GM23338 (cell line): ENCODE data around the gene MAN1C1. TPM values are rescaled to one million over a fixed set of nuclear protein-coding genes. Genes with fewer than 3 reads are reported as not detected.
A peak's percentile ranks its signal among the peaks of the same experiment; 100 is the strongest.

Source experiments
- ATAC-seq: fragments of 200-7000 bp; cut with Tn5 transposase; 3 replicates; pipeline ENCODE4 v1.9.1; 2020
- DNase-seq: peaks from one replicate; pipeline ENCODE4 v3.0.0-alpha.2; 2015; ENCODE audit warnings: low spot score
- H2AFZ ChIP-seq: fragments of 200-600 bp; sonication (generic); 2 replicates; pipeline ENCODE4 v1.8.0; 2016; ENCODE audit warnings: antibody characterized with exemption, mild to moderate bottlenecking, moderate library complexity
- H3F3A ChIP-seq: fragments of 200-600 bp; sonication (generic); replicated peaks from 2 replicates; pipeline ENCODE4 v1.8.0; 2017; ENCODE audit warnings: antibody characterized with exemption, mixed run types, low read depth
- H3K27ac ChIP-seq: fragments of 200-600 bp; sonication (generic); 2 replicates; pipeline ENCODE4 v1.6.1; 2016; ENCODE audit warnings: low read depth
- H3K27me3 ChIP-seq: fragments of 200-600 bp; sonication (generic); 2 replicates; pipeline ENCODE4 v1.8.0; 2016; ENCODE audit warnings: mild to moderate bottlenecking, mixed run types, moderate library complexity; ENCODE audit not compliant: insufficient read depth
- H3K36me3 ChIP-seq: fragments of 200-600 bp; sonication (generic); 2 replicates; pipeline ENCODE4 v1.8.0; 2016; ENCODE audit warnings: mild to moderate bottlenecking; ENCODE audit not compliant: insufficient read depth
- H3K4me1 ChIP-seq: fragments of 200-600 bp; sonication (generic); 2 replicates; pipeline ENCODE4 v1.8.0; 2016; ENCODE audit warnings: mild to moderate bottlenecking, moderate library complexity; ENCODE audit not compliant: insufficient read depth
- H3K4me2 ChIP-seq: fragments of 200-600 bp; sonication (generic); 2 replicates; pipeline ENCODE4 v1.7.1; 2017; ENCODE audit warnings: mixed run types
- H3K4me3 ChIP-seq: fragments of 200-600 bp; sonication (generic); 2 replicates; pipeline ENCODE4 v1.6.1; 2016; ENCODE audit warnings: mixed run types
- H3K79me2 ChIP-seq: fragments of 200-600 bp; sonication (generic); replicated peaks from 2 replicates; pipeline ENCODE4 v1.8.0; 2017; ENCODE audit warnings: mild to moderate bottlenecking; ENCODE audit not compliant: insufficient read depth
- H3K9me2 ChIP-seq: fragments of 200-600 bp; sonication (generic); 2 replicates; pipeline ENCODE4 v1.8.0; 2017; ENCODE audit not compliant: insufficient read depth
- H4K20me1 ChIP-seq: fragments of 200-600 bp; sonication (generic); replicated peaks from 2 replicates; pipeline ENCODE4 v1.8.0; 2017; ENCODE audit warnings: mild to moderate bottlenecking; ENCODE audit not compliant: insufficient read depth
- H3K27ac Mint-ChIP-seq: 2 replicates; pipeline ENCODE4 v1.8.0; 2020; ENCODE audit warnings: inconsistent platforms, mild to moderate bottlenecking, moderate library complexity, mixed read lengths
- H3K27me3 Mint-ChIP-seq: 3 replicates; pipeline ENCODE4 v1.8.0; 2022; ENCODE audit warnings: low read depth, mild to moderate bottlenecking, moderate library complexity, mixed read lengths, inconsistent platforms; ENCODE audit not compliant: insufficient read depth, poor library complexity
- H3K36me3 Mint-ChIP-seq: 3 replicates; pipeline ENCODE4 v1.8.0; 2021; ENCODE audit warnings: low read depth, mild to moderate bottlenecking, inconsistent platforms, moderate library complexity, mixed read lengths
- H3K4me1 Mint-ChIP-seq: 3 replicates; pipeline ENCODE4 v1.8.0; 2020; ENCODE audit warnings: mild to moderate bottlenecking, inconsistent platforms, mixed read lengths
- H3K4me3 Mint-ChIP-seq: 3 replicates; pipeline ENCODE4 v1.8.0; 2021; ENCODE audit warnings: moderate library complexity, mild to moderate bottlenecking, inconsistent platforms, mixed read lengths
- H3K9me3 Mint-ChIP-seq: 3 replicates; pipeline ENCODE4 v1.8.0; 2020; ENCODE audit warnings: moderate library complexity, mild to moderate bottlenecking, inconsistent platforms, mixed read lengths
- EZH2 ChIP-seq: fragments of 200-600 bp; sonication (generic); IDR thresholded peaks from one replicate; pipeline ENCODE4 v1.8.0; 2017; ENCODE audit warnings: antibody characterized with exemption, mild to moderate bottlenecking, low read depth; ENCODE audit not compliant: unreplicated experiment
- EZH2phosphoT487 ChIP-seq: fragments of 200-600 bp; sonication (generic); IDR thresholded peaks from one replicate; pipeline ENCODE4 v1.8.1; 2018; ENCODE audit warnings: antibody characterized with exemption; ENCODE audit not compliant: unreplicated experiment
- JUNB ChIP-seq: IDR thresholded peaks from one replicate; pipeline ENCODE4 v1.6.1; 2016; ENCODE audit warnings: antibody characterized with exemption; ENCODE audit not compliant: unreplicated experiment
- POLR2AphosphoS5 ChIP-seq: IDR thresholded peaks from 2 replicates; pipeline ENCODE4 v1.6.1; 2016; ENCODE audit warnings: antibody characterized with exemption, low read depth
- STAT1 ChIP-seq: IDR thresholded peaks from one replicate; pipeline ENCODE4 v1.6.1; 2016; ENCODE audit warnings: antibody characterized with exemption; ENCODE audit not compliant: unreplicated experiment
- ZNF331 ChIP-seq: fragments of 250-450 bp; sonication (Bioruptor Pico); IDR thresholded peaks from 2 replicates; pipeline ENCODE4 v1.5.0; 2020; ENCODE audit warnings: low read depth, mild to moderate bottlenecking, moderate library complexity
- polyA plus RNA-seq: library from polyadenylated mRNA; unstranded; fragments of >200 nt; fragmentation: Nextera tagmentation; extraction: Ambion mirVana; gene quantifications from 2 replicates; pipeline ENCODE4 v1.2.1, GENCODE V29; 2016
- total RNA-seq: library from RNA; depleted of rRNA; stranded (reverse); fragments of >200 nt; shearing (Covaris generic); gene quantifications from 2 replicates; pipeline ENCODE4 v1.2.3, GENCODE V29; 2014
- TF ChIP-seq, protein P1 (sequence below), 2 experiments: fragments of 200-600 bp in 1 of 2; sonication (generic) in 1 of 2; conservative IDR thresholded peaks; 2 replicates each; pipeline versions ENCODE4 v1.5.1 to v1.6.1; 2016 to 2017; ENCODE audit warnings: antibody characterized with exemption in 2 of 2, low read depth in 2 of 2, mild to moderate bottlenecking in 2 of 2, moderate library complexity in 1 of 2
- TF ChIP-seq, protein P2 (sequence below): fragments of 250-450 bp; sonication (Bioruptor Pico); IDR thresholded peaks from 2 replicates; pipeline ENCODE4 v1.5.0; 2020; ENCODE audit warnings: mild to moderate bottlenecking, moderate library complexity

MAN1C1 gene
- total and polyA plus RNA-seq, 2 experiments from 2014 or later: 5.4 to 13.6 TPM

DNA sequence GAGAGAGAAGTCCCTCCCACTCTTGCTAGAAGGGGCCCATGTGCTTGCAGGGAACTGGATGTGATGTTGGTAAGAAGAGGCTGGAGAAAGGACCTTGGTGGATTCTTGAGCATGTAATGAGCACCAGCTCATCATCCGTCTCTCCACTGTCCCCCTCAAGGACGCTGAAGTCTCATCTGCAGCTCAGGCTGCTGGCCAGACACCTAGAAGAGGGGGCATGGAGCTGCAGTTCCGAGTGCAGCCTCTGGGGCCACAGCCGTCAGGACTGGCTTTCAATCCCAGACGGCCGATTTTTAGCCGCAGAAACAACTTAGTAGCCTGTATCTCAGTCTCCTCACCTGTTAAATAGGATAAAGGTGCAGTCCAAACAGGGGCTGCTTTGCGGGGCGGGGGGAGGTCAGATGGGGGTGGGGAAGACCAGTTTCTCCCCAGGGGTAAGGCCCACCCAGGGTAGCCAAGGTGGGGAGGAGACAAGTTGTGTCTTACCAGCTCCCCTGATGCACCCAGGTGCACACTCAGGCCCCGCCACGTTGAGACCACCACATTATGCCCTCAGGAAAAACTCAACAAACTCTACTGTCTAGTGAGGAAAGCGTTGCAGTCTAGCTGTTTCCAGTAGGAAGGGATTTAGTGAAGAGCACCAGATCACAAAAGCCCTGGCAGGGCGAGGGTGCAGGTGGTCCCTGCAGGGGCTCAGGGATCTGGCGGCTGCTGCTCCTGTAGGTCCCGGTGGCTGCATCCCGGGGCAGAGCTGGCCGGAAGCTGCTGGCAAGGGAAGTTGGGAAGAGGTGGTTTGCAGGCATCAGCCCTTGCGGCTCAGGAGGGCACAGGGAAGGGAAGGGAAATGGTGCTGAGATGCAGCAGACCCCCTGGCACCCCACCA lies 43.6 kb upstream of the MAN1C1 start:
- no peak overlapping the region for H3K27ac ChIP-seq
- no peaks in the 10 kb centered on the region for H3F3A ChIP-seq
- no peaks in the 10 kb centered on the region for H3K79me2 ChIP-seq
- no peaks in the 10 kb centered on the region for H3K9me2 ChIP-seq
- H3K4me1 ChIP-seq: peaks cover 24% of the 10 kb centered on the region
- Mint-ChIP-seq H3K36me3 (no peaks in the 10 kb centered on the region; the same call in 2 of the 3 replicates), H3K9me3 (no peaks in the 10 kb centered on the region), H3K27ac (no peak overlapping the region; the same call in 1 of the 2 replicates), H3K4me3 (no peak overlapping the region), H3K4me1 (peaks cover 39% of the 10 kb centered on the region), H3K27me3 (peaks cover 22% of the 10 kb centered on the region)
- H3K4me3 ChIP-seq: no peak overlapping the region
- peak; percentile 88 for DNase-seq
- ATAC-seq: peak; percentile 77
- H4K20me1 ChIP-seq: no peaks in the 10 kb centered on the region
- H3K36me3 ChIP-seq: no peaks in the 10 kb centered on the region
- 0 out of 2 replicates have a peak overlapping the region, but pooled peaks have one; percentile 20 for H3K4me2 ChIP-seq
- 0 out of 2 replicates have a peak overlapping the region, but pooled peaks have one; percentile 56 for H2AFZ ChIP-seq
- H3K27me3 ChIP-seq: no peaks in the 10 kb centered on the region
- TF ChIP-seq POLR2AphosphoS5: no peak
- TF ChIP-seq, protein P1, sequence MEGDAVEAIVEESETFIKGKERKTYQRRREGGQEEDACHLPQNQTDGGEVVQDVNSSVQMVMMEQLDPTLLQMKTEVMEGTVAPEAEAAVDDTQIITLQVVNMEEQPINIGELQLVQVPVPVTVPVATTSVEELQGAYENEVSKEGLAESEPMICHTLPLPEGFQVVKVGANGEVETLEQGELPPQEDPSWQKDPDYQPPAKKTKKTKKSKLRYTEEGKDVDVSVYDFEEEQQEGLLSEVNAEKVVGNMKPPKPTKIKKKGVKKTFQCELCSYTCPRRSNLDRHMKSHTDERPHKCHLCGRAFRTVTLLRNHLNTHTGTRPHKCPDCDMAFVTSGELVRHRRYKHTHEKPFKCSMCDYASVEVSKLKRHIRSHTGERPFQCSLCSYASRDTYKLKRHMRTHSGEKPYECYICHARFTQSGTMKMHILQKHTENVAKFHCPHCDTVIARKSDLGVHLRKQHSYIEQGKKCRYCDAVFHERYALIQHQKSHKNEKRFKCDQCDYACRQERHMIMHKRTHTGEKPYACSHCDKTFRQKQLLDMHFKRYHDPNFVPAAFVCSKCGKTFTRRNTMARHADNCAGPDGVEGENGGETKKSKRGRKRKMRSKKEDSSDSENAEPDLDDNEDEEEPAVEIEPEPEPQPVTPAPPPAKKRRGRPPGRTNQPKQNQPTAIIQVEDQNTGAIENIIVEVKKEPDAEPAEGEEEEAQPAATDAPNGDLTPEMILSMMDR (conservative IDR thresholded peaks at IDR 0.05; ENCODE audit: low read depth in 2 of 2): peak; percentile 62 to 67
- TF ChIP-seq EZH2: no peak
- no peak for TF ChIP-seq STAT1
- no peak for TF ChIP-seq JUNB
- TF ChIP-seq EZH2phosphoT487: no peak
- no peak for TF ChIP-seq ZNF331 (CRISPR knock-in tag)
- TF ChIP-seq, protein P2, sequence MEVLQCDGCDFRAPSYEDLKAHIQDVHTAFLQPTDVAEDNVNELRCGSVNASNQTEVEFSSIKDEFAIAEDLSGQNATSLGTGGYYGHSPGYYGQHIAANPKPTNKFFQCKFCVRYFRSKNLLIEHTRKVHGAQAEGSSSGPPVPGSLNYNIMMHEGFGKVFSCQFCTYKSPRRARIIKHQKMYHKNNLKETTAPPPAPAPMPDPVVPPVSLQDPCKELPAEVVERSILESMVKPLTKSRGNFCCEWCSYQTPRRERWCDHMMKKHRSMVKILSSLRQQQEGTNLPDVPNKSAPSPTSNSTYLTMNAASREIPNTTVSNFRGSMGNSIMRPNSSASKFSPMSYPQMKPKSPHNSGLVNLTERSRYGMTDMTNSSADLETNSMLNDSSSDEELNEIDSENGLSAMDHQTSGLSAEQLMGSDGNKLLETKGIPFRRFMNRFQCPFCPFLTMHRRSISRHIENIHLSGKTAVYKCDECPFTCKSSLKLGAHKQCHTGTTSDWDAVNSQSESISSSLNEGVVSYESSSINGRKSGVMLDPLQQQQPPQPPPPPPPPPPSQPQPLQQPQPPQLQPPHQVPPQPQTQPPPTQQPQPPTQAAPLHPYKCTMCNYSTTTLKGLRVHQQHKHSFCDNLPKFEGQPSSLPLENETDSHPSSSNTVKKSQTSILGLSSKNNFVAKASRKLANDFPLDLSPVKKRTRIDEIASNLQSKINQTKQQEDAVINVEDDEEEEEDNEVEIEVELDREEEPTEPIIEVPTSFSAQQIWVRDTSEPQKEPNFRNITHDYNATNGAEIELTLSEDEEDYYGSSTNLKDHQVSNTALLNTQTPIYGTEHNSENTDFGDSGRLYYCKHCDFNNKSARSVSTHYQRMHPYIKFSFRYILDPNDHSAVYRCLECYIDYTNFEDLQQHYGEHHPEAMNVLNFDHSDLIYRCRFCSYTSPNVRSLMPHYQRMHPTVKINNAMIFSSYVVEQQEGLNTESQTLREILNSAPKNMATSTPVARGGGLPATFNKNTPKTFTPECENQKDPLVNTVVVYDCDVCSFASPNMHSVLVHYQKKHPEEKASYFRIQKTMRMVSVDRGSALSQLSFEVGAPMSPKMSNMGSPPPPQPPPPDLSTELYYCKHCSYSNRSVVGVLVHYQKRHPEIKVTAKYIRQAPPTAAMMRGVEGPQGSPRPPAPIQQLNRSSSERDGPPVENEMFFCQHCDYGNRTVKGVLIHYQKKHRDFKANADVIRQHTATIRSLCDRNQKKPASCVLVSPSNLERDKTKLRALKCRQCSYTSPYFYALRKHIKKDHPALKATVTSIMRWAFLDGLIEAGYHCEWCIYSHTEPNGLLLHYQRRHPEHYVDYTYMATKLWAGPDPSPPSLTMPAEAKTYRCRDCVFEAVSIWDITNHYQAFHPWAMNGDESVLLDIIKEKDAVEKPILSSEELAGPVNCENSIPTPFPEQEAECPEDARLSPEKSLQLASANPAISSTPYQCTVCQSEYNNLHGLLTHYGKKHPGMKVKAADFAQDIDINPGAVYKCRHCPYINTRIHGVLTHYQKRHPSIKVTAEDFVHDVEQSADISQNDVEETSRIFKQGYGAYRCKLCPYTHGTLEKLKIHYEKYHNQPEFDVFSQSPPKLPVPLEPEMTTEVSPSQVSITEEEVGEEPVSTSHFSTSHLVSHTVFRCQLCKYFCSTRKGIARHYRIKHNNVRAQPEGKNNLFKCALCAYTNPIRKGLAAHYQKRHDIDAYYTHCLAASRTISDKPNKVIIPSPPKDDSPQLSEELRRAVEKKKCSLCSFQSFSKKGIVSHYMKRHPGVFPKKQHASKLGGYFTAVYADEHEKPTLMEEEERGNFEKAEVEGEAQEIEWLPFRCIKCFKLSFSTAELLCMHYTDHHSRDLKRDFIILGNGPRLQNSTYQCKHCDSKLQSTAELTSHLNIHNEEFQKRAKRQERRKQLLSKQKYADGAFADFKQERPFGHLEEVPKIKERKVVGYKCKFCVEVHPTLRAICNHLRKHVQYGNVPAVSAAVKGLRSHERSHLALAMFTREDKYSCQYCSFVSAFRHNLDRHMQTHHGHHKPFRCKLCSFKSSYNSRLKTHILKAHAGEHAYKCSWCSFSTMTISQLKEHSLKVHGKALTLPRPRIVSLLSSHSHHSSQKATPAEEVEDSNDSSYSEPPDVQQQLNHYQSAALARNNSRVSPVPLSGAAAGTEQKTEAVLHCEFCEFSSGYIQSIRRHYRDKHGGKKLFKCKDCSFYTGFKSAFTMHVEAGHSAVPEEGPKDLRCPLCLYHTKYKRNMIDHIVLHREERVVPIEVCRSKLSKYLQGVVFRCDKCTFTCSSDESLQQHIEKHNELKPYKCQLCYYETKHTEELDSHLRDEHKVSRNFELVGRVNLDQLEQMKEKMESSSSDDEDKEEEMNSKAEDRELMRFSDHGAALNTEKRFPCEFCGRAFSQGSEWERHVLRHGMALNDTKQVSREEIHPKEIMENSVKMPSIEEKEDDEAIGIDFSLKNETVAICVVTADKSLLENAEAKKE: no peak
